GM12878 (cell line): ENCODE data around the gene SAXO1. TPM values are rescaled to one million over a fixed set of nuclear protein-coding genes. Genes with fewer than 3 reads are reported as not detected.
A peak's percentile ranks its signal among the peaks of the same experiment; 100 is the strongest.

ENCODE experiments used
- ATAC-seq: fragments of 200-7000 bp; cut with Tn5 transposase; 3 replicates; pipeline ENCODE4 v1.9.1; 2020; ENCODE audit warnings: mild to moderate bottlenecking, moderate library complexity
- BruUV-seq: library from RNA; stranded (reverse); fragments of 400-500 nt; replicated peaks from 2 replicates; lab custom pipeline; 2021; lab: Mats Ljungman, UMichigan
- CTCF ChIA-PET: fragments of 300-600 bp; sonication (Branson Sonifier 250); formaldehyde crosslinking; extraction: SDS; loops from one replicate; lab custom pipeline; 2021; ENCODE audit warnings: inconsistent platforms; lab: Yijun Ruan, JAX
- POLR2A ChIA-PET: fragments of 350-600 bp; formaldehyde crosslinking; extraction: SDS; loops from one replicate; lab custom pipeline; 2021; ENCODE audit warnings: inconsistent platforms; lab: Charles Lee
- RAD21 ChIA-PET: fragments of 300-600 bp; sonication (Branson Sonifier 250); formaldehyde crosslinking; loops from one replicate; lab custom pipeline; 2023; ENCODE audit warnings: antibody characterized with exemption; ENCODE audit not compliant: unreplicated experiment; lab: Charles Lee
- SMC1A ChIA-PET: fragments of 300-600 bp; sonication (Branson Sonifier 250); formaldehyde crosslinking; loops from one replicate; lab custom pipeline; 2023; ENCODE audit not compliant: unreplicated experiment, uncharacterized antibody; lab: Charles Lee
- DNase-seq: peaks from one replicate; pipeline ENCODE4 v3.0.0-alpha.2; 2011; ENCODE audit warnings: low read depth, low spot score
- FAIRE-seq: peaks from 3 replicates; lab custom pipeline; 2011; peaks lifted over from hg19 to GRCh38; lab: Jason Lieb, UNC
- H2AFZ ChIP-seq: 2 replicates; pipeline ENCODE4 v1.6.0; 2011; ENCODE audit warnings: low read depth, low read length, control low read depth; ENCODE audit not compliant: control insufficient read depth
- H3K27ac ChIP-seq: 2 replicates; pipeline ENCODE4 v1.5.1; 2011; ENCODE audit warnings: control low read depth; ENCODE audit not compliant: control insufficient read depth, insufficient read depth
- H3K27me3 ChIP-seq, 2 experiments: replicated peaks in 1 of 2; 2 replicates each; pipeline versions ENCODE4 v1.6.0 to v1.6.1; 2011; ENCODE audit warnings: low read length in 1 of 2; ENCODE audit not compliant: control insufficient read depth in 2 of 2, insufficient read depth in 2 of 2
- H3K36me3 ChIP-seq, 2 experiments: 2 replicates each; pipeline ENCODE4 v1.5.1; 2011; ENCODE audit warnings: low read length in 1 of 2; ENCODE audit not compliant: control insufficient read depth in 2 of 2, insufficient read depth in 2 of 2
- H3K4me1 ChIP-seq: 2 replicates; pipeline ENCODE4 v1.6.1; 2011; ENCODE audit warnings: mild to moderate bottlenecking, low read length, moderate library complexity, mixed read lengths; ENCODE audit not compliant: control insufficient read depth, insufficient read depth
- H3K4me2 ChIP-seq: 2 replicates; pipeline ENCODE4 v1.6.0; 2011; ENCODE audit warnings: control low read depth; ENCODE audit not compliant: control insufficient read depth, insufficient read depth
- H3K4me3 ChIP-seq: fragments of 200-600 bp; sonication (generic); 2 replicates; pipeline ENCODE4 v1.5.1; 2016
- H3K79me2 ChIP-seq: 2 replicates; pipeline ENCODE4 v1.6.0; 2011; ENCODE audit warnings: low read length; ENCODE audit not compliant: control insufficient read depth, insufficient read depth
- H3K9ac ChIP-seq: 2 replicates; pipeline ENCODE4 v1.8.0; 2011; ENCODE audit warnings: low read length, control low read depth, mixed read lengths; ENCODE audit not compliant: control insufficient read depth, insufficient read depth
- H3K9me3 ChIP-seq: replicated peaks from 3 replicates; pipeline ENCODE4 v1.5.1; 2011; ENCODE audit warnings: mild to moderate bottlenecking, low read length; ENCODE audit not compliant: control insufficient read depth, insufficient read depth
- H4K20me1 ChIP-seq: 2 replicates; pipeline ENCODE4 v1.6.0; 2011; ENCODE audit not compliant: control insufficient read depth, insufficient read depth
- BMI1 ChIP-seq: fragments of 450-650 bp; IDR thresholded peaks from 2 replicates; pipeline ENCODE4 v1.6.1; 2016; ENCODE audit warnings: mild to moderate bottlenecking, moderate library complexity, borderline replicate concordance
- CHD2 ChIP-seq: IDR thresholded peaks from 2 replicates; pipeline ENCODE4 v1.6.1; 2011; ENCODE audit warnings: low read depth, low read length, improper control_type of control experiment, borderline replicate concordance
- CTCF ChIP-seq, 3 experiments: IDR thresholded peaks in 2 of 3; conservative IDR thresholded peaks in 1 of 3; 2 replicates each; pipeline ENCODE4 v1.5.1; 2011; ENCODE audit warnings: low read depth in 3 of 3, low read length in 3 of 3, mild to moderate bottlenecking in 3 of 3, control low read depth in 2 of 3, moderate library complexity in 2 of 3, inconsistent platforms in 1 of 3, mixed read lengths in 1 of 3; ENCODE audit not compliant: control insufficient read depth in 2 of 3, insufficient read depth in 1 of 3; ENCODE audit errors: extremely low read depth in 1 of 3
- FOXK2 ChIP-seq: fragments of 450-650 bp; IDR thresholded peaks from 2 replicates; pipeline ENCODE4 v1.6.1; 2017; ENCODE audit warnings: mild to moderate bottlenecking, moderate library complexity
- HDGF ChIP-seq: fragments of 450-650 bp; IDR thresholded peaks from 2 replicates; pipeline ENCODE4 v1.6.1; 2016; ENCODE audit warnings: antibody characterized with exemption
- JUNB ChIP-seq: IDR thresholded peaks from 2 replicates; pipeline ENCODE4 v1.6.1; 2016; ENCODE audit warnings: antibody characterized with exemption, mild to moderate bottlenecking
- RAD21 ChIP-seq: IDR thresholded peaks from 2 replicates; pipeline ENCODE4 v1.6.1; 2011; ENCODE audit warnings: mild to moderate bottlenecking, low read depth, low read length, moderate library complexity; ENCODE audit not compliant: insufficient read depth
- RUNX3 ChIP-seq: IDR thresholded peaks from 2 replicates; pipeline ENCODE4 v1.6.1; 2012; ENCODE audit warnings: low read length, inconsistent platforms
- SMC3 ChIP-seq: IDR thresholded peaks from 2 replicates; pipeline ENCODE4 v1.6.1; 2011; ENCODE audit warnings: low read length, improper control_type of control experiment, borderline replicate concordance
- STAT1 ChIP-seq: fragments of 450-650 bp; conservative IDR thresholded peaks from 2 replicates; pipeline ENCODE4 v1.6.1; 2014; ENCODE audit warnings: antibody characterized with exemption, mild to moderate bottlenecking
- TCF12 ChIP-seq: IDR thresholded peaks from 2 replicates; pipeline ENCODE4 v1.6.1; 2011; ENCODE audit warnings: low read depth, mild to moderate bottlenecking, low read length
- USF2 ChIP-seq: IDR thresholded peaks from 2 replicates; pipeline ENCODE4 v1.6.1; 2011; ENCODE audit warnings: low read depth, low read length, improper control_type of control experiment, borderline replicate concordance
- YY1 ChIP-seq: IDR thresholded peaks from 2 replicates; pipeline ENCODE4 v1.6.1; 2011; ENCODE audit warnings: low read depth, mild to moderate bottlenecking, low read length
- ZNF384 ChIP-seq: IDR thresholded peaks from 2 replicates; pipeline ENCODE4 v1.6.1; 2012; ENCODE audit warnings: low read depth, mild to moderate bottlenecking, low read length, improper control_type of control experiment, borderline replicate concordance
- WGBS: methylation state at CpG from one replicate; pipeline ENCODE4 v1.1.6; 2016; ENCODE audit warnings: low lambda C conversion rate; ENCODE audit not compliant: insufficient replicate concordance, insufficient coverage; ENCODE audit errors: missing lambda C conversion rate; 5-methylcytosine and 5-hydroxymethylcytosine counted together
- in situ Hi-C: fragments of 300-500 bp; cut with MboI; formaldehyde crosslinking; loops from 9 replicates; pipeline ENCODE4 v1.14.3; 2018; ENCODE audit warnings: mixed read lengths
- intact Hi-C: fragments of 100-400 bp; cut with micrococcal nuclease; formaldehyde crosslinking; loops from one replicate; pipeline ENCODE4 v1.14.2; 2022; ENCODE audit not compliant: unreplicated experiment
- polyA plus RNA-seq, 11 experiments: library from polyadenylated mRNA; depleted of rRNA in 4 of 11; unstranded in 6 of 11; stranded (reverse) in 5 of 11; fragments of >200 nt; fragmentation: Nextera tagmentation in 4 of 11; fragmentation: Illumina TruSeq in 1 of 11; extraction: Ambion mirVana in 4 of 11; extraction: Trizol in 1 of 11; gene quantifications; 1 replicate in 1 of 11; 2 replicates in 10 of 11; pipeline versions ENCODE4 v1.2.1 to v1.2.3, GENCODE V29; 2011 to 2016; ENCODE audit warnings: inconsistent platforms in 2 of 11, missing spikeins in 2 of 11, low read depth in 1 of 11
- total RNA-seq, 4 experiments: library from RNA; depleted of rRNA in 3 of 4; stranded (reverse); fragments of >200 nt in 3 of 4; fragmentation: Illumina TruSeq in 1 of 4; extraction: Trizol in 1 of 4; gene quantifications; 2 replicates each; pipeline versions ENCODE4 v1.2.1 to v1.2.3, GENCODE V29; 2013 to 2021

Gene SAXO1
- total and polyA plus RNA-seq, 10 of the 15 experiments (the other 5 are each of a cell fraction or from before 2014, with no cell fraction given): under 0.01 to 0.01 TPM; not detected in 8

GRCh38 chr9:19030899-19031298 is 2.1 kb downstream of the SAXO1 start:
- Histone ChIP-seq H3K9me3 (no peaks in the 10 kb centered on the region), H3K79me2 (no peaks in the 10 kb centered on the region), H4K20me1 (no peaks in the 10 kb centered on the region), H3K27ac (no peak overlapping the region), H3K4me2 (no peak overlapping the region), H3K27me3 (no peaks in the 10 kb centered on the region), H3K4me3 (no peak overlapping the region), H2AFZ (no peak overlapping the region), H3K4me1 (peaks cover 3% of the 10 kb centered on the region; the same call in 1 of the 2 replicates), H3K36me3 (no peaks in the 10 kb centered on the region), H3K9ac (no peak overlapping the region)
- intact Hi-C loops (no loop called here), in situ Hi-C loops (loop anchor here (25.0 kb wide), 1 partner anchor 1219 kb away; no protein-coding TSS in a partner anchor)
- ChIA-PET RAD21 (no interaction called here), SMC1A (no interaction called here), POLR2A (no interaction called here), CTCF (interaction anchor here (2.3 kb wide), 1 partner anchor 143 kb away, joined by 11 read pairs; no protein-coding TSS in a partner anchor)
- no peak for FAIRE-seq
- TF ChIP-seq ZNF384: no peak
- TF ChIP-seq CHD2: no peak
- TF ChIP-seq BMI1: no peak
- peak; percentile 51 for TF ChIP-seq JUNB
- no peak for TF ChIP-seq STAT1
- DNase-seq: no peak
- WGBS: 4% methylated on average over 1 of the region's 1 CpG
- no TSS peak for BruUV-seq
- peak; percentile 83 for ATAC-seq

- TF ChIP-seq STAT1 (no peak), HDGF (no peak), FOXK2 (no peak), RUNX3 (0 out of 2 replicates have a peak, but pooled peaks have one; percentile 15), CTCF (IDR thresholded peaks at IDR 0.05 in 2 of 3, conservative IDR thresholded peaks at IDR 0.05 in 1 of 3; ENCODE audit: control insufficient read depth in 2 of 3, extremely low read depth in 1 of 3, insufficient read depth in 1 of 3, low read depth in 3 of 3, low read length in 3 of 3) (peak; percentile 54 to 79 (median 71); a peak in 5 of 6 replicates), SMC3 (peak; percentile 80; the same call in 1 of the 2 replicates), RAD21 (peak; percentile 88), USF2 (no peak), TCF12 (0 out of 2 replicates have a peak, but pooled peaks have one; percentile 8), YY1 (peak; percentile 46; the same call in 1 of the 2 replicates)
- TF ChIP-seq, all 136 proteins: peak for 6
Measured at GRCh38 chr9:19028835-19029451, 4.1 kb downstream of the SAXO1 start.

More at GRCh38 chr9:19028835-19029451, 4.1 kb downstream of the SAXO1 start:
- ATAC-seq: peak; percentile 87
- POLR2A ChIA-PET: no interaction called here
- no peak overlapping the region for H3K4me3 ChIP-seq
- no peaks in the 10 kb centered on the region for H3K36me3 ChIP-seq
- H4K20me1 ChIP-seq: no peaks in the 10 kb centered on the region
- peak; percentile 92 for FAIRE-seq
- RAD21 ChIA-PET: interaction anchor here (0.8 to 5.2 kb wide), 6 partner anchors 20 to 775 kb away, joined by 3 to 38 read pairs (median 4); partner anchors contain the start of gene RRAGA
- H3K79me2 ChIP-seq: no peaks in the 10 kb centered on the region
- H3K27ac ChIP-seq: no peak overlapping the region
- no TSS peak for BruUV-seq
- H2AFZ ChIP-seq: no peak overlapping the region
- intact Hi-C loops (loop anchor here (1.0 to 10.0 kb wide), 4 partner anchors 204 to 774 kb away; no protein-coding TSS in a partner anchor), in situ Hi-C loops (loop anchor here (5.0 to 25.0 kb wide), 2 partner anchors 767 to 1217 kb away; no protein-coding TSS in a partner anchor)
- no peak for DNase-seq
- H3K9ac ChIP-seq: no peak overlapping the region
- 18% methylated on average over 8 of the region's 8 CpGs for WGBS
- no peaks in the 10 kb centered on the region for H3K27me3 ChIP-seq
- CTCF ChIA-PET: interaction anchor here (0.6 to 5.4 kb wide), 23 partner anchors 11 to 1491 kb away, joined by 3 to 70 read pairs (median 4); no protein-coding TSS in a partner anchor
- SMC1A ChIA-PET: interaction anchor here (0.6 to 4.8 kb wide), 15 partner anchors 21 to 777 kb away, joined by 3 to 30 read pairs (median 4); partner anchors contain the start of gene RRAGA
- peaks cover 3% of the 10 kb centered on the region; the same call in 1 of the 2 replicates for H3K4me1 ChIP-seq
- no peaks in the 10 kb centered on the region for H3K9me3 ChIP-seq
- no peak overlapping the region for H3K4me2 ChIP-seq
